GM19099 (cell line): ENCODE data around the gene TOMT.

Source experiments
- POLR2A ChIP-seq: IDR thresholded peaks from 3 replicates; pipeline ENCODE4 v1.6.1; 2011; ENCODE audit warnings: low read depth; ENCODE audit not compliant: insufficient read length; ENCODE audit errors: extremely low read depth

The TOMT gene

DNA sequence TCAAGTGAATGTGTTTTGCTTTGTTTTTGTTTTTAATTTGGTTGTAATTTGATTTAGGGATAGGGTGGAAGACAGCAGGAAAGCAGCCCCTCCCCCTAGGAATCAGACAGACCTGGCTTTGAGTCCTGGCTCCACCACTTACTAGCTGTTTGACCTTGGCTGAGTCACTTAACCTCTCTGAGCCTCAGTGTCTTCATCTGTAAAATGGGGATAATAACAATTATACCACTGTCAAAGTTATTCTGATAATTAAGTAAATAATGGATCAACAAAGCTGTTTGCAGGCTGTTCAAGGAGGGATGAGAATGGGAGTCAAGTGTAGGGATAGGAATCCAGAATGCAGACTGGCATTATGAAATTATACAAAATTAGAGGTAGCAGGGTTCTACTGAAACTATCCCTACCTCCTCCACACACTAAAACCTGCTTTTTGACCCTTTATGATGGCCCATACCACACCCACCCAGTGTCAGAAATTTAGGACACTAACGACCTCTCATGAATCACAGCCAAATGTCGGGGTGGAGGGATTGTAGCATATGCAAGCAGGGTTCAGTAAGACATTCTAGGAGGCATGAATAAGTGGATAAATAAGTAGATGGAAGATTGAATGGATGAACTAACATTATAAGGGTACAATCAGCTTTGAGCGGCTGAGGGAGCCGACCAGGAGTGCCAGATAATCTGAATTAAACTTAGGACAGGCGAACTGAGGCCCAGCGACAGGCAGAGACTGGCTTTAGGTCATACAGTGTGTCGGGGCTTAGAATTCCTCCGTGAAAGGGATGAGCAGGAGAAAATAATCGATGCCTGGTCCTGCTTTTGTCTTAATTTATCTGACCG lies 5.8 kb downstream of the TOMT start:
- no peak for TF ChIP-seq POLR2A

GRCh38 chr11:72112143-72112977 lies 6.6 kb downstream of the TOMT start, which contains the start of gene ANAPC15:
Gene ANAPC15 (minus strand): TSS chr11:72112695. CDS start chr11:72111276, 1,419 bp downstream.
- TF ChIP-seq POLR2A: peak; percentile 98

DNA sequence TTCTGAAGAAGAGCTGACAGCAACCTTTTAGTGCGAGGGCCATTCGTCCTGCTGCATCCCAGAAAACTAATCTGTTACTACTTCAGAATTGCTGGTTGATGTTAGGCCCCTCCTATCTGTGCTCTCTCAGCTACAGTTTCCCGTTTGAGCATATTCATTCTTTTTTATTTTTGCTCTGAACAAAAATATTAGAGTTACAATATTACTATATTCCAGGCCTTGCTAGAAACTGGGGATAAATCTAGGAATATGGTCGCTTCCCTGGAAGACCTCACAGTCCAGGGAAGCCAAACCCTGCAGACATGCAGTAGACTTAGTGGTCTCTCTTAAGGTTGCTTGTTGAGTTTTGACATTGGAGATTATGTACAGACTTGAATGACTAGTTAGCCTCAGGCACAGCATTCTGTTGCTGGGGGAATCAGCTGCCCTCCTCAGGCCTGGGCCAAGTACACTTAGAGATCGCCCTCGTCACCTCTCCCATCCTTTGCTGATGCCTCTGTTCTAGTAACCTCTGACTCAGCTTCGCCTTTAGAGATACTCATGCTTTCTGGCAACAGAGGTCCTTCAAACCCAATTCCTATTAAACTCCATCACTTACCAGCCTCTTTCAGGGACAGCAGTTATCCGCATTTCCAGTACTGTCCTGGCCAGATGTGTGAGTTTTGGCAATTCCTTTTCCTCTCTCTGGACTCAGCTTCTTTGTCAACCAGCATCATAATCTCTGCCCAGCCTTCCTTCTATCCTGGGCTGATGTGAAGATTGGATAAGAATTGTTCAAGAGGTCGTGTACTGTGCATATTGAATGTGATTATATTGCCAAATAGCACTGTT lies 7.5 kb downstream of the TOMT start:
- no peak for TF ChIP-seq POLR2A

- TF ChIP-seq POLR2A: no peak
These were observed 8.8 kb downstream of the TOMT start for GRCh38 chr11:72114570-72114969.

GRCh38 chr11:72116019-72116755 lies 10.5 kb downstream of the TOMT start:
- TF ChIP-seq POLR2A: no peak

DNA sequence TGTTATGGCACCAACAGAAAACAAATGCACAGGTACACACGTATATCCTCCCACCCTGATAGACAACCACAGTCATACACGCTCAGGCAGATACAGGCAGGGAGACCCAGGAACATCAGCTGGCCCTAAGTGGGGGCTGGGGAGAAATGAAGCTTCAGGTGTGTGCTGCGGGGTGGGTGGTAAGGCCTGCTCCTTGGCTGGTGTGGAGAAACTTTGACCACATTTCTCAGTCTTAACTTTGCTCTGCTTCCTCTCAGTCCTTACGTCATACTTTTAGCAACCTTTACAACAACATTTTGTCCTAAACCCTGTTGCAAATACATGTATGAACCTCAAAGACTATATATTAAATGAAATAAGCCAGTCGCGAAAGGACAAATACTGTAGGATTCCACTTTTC lies 13.5 kb downstream of the TOMT start:
- TF ChIP-seq POLR2A: no peak

DNA sequence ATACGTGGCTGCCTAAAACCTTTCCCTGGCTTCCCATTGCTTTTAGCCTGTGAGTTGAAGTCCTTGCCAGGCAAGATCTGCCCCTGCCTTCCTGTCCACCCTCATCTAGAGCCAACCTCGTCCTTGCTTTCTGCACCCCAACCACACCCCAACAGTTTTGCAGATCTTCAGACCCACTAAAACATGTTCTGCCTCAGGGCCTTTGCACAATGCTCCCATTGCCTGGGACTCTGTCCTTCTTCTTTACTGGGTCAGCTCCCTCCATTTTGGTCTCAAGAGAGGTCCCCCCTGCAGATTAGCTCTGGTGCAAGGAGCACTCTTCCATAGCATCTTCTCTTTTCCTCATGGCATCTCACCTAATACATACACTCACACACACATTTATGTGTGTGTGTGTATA lies 15.2 kb downstream of the TOMT start:
- no peak for TF ChIP-seq POLR2A

DNA sequence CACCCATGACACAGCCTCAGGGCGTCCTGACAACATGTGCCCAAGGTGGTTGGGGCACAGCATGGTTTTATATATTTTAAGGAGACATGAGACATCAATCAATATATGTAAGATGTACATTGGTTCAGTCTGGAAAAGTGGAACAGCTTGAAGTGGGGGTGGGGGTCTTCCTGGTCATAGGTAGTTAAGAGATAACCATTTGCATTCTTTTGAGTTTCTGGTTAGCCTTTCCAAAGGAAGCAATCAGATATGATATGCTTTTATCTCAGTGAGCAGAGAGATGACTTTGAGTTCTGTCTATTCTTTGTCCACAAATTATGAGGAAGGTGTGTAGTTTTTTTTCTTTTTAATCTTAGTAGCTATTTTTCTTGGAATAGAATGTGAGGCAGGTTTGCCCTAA lies 16.9 kb downstream of the TOMT start:
- no peak for TF ChIP-seq POLR2A

DNA sequence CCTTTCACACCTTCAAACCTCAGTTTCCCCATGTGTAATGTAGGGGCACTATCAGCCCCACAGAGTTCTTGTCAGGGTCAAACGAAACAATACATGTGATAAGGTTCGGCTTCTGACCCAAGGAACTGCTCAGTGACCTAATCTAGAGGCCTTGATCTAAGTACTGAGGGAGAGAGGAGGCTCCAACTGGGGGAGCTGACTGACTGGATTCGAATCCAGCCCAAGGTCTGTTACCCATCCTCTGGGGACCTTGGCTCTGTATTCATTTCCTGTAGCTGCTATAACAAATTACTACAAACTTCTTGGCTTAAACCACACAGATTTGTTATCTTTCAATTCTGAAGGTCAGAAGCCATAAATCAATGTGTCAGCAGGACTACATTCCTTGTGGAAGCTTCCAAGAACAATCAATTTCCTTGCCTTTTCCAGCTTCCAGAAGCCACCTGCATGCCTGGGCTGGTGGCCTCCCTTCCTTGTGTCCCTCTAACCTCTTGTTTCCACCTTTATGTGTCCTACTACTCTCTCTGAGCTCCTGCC lies 17.5 kb downstream of the TOMT start:
- TF ChIP-seq POLR2A: no peak

GRCh38 chr11:72124046-72124445 lies 18.3 kb downstream of the TOMT start:
- TF ChIP-seq POLR2A: no peak

DNA sequence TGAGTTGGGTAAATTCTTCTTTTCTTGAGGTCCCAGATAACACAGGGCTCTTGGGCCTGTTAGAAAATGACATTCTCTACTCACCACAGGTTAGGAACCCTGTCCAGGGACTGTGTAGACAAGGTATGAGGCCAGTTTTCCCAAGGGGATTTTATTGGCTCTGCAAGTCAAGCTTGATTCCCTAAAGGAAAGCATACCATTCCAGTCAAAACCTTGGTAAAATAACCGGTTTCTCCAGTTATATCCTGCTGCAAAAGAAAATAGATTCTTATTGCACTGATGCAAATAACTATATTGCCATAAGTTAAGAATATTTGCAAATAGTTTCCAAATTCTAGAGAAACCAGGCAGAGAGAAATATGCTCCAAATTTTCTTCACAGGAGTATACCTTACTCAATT lies 20.2 kb downstream of the TOMT start:
- no peak for TF ChIP-seq POLR2A

GRCh38 chr11:72127923-72128322 lies 22.2 kb downstream of the TOMT start:
- no peak for TF ChIP-seq POLR2A

- TF ChIP-seq POLR2A: no peak
These were observed 23.7 kb downstream of the TOMT start for GRCh38 chr11:72129381-72129780.

DNA sequence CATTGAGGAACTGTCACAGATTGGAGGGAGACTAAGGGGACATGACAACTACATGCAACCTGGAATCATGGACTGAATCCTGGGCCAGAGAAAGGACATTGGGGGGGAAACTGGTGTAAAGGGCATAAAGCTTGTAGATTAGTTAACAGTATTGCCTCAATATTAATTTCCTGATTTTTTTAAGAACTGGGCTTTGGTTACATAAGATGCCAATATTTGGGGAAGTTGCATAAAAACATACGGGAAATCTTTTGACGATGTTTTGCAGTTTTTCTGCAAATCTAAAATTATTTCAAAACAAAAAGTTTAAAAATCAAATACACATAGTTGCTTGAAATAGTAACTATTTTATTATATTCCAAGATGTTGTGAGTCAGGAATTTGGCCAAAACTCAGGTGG lies 26.9 kb downstream of the TOMT start:
- no peak for TF ChIP-seq POLR2A
